IMR-90 (cell line): ENCODE data around the gene COL23A1. TPM values are rescaled to one million over a fixed set of nuclear protein-coding genes. Genes with fewer than 3 reads are reported as not detected.

Source experiments
- ATAC-seq: fragments of 200-7000 bp; cut with Tn5 transposase; 2 replicates; pipeline ENCODE4 v1.9.1; 2020; ENCODE audit warnings: low read depth, mild to moderate bottlenecking, moderate library complexity
- BruUV-seq: library from RNA; stranded (reverse); fragments of 400-500 nt; replicated peaks from 2 replicates; lab custom pipeline; 2021; lab: Mats Ljungman, UMichigan
- CTCF ChIA-PET: fragments of 300-600 bp; formaldehyde crosslinking; extraction: SDS; loops from one replicate; lab custom pipeline; 2021; ENCODE audit warnings: antibody characterized with exemption; lab: Yijun Ruan, JAX
- POLR2A ChIA-PET: fragments of 300-600 bp; sonication (Branson Sonifier 250); formaldehyde crosslinking; loops from one replicate; lab custom pipeline; 2022; ENCODE audit warnings: antibody characterized with exemption; ENCODE audit not compliant: unreplicated experiment; lab: Charles Lee
- DNase-seq: peaks from one replicate; pipeline ENCODE4 v3.0.0; 2013
- H2AFZ ChIP-seq: replicated peaks from 2 replicates; pipeline ENCODE3; 2013; ENCODE audit warnings: low read length, mild to moderate bottlenecking; ENCODE audit not compliant: poor library complexity
- H2AK5ac ChIP-seq: 2 replicates; pipeline ENCODE4 v1.6.1; 2013; ENCODE audit warnings: low read depth, low read length, inconsistent platforms
- H2AK9ac ChIP-seq: replicated peaks from 2 replicates; pipeline ENCODE3; 2013; ENCODE audit warnings: mild to moderate bottlenecking, low read depth, low read length, moderate library complexity; ENCODE audit not compliant: poor library complexity
- H2BK120ac ChIP-seq: 2 replicates; pipeline ENCODE4 v1.6.1; 2013; ENCODE audit warnings: low read depth, low read length, inconsistent platforms
- H2BK15ac ChIP-seq: 3 replicates; pipeline ENCODE4 v1.6.1; 2013; ENCODE audit warnings: low read depth, low read length, inconsistent platforms
- H2BK20ac ChIP-seq: 2 replicates; pipeline ENCODE4 v1.6.1; 2013; ENCODE audit warnings: low read depth, mild to moderate bottlenecking, inconsistent platforms, low read length, moderate library complexity
- H2BK5ac ChIP-seq: 2 replicates; pipeline ENCODE4 v1.6.1; 2013; ENCODE audit warnings: mild to moderate bottlenecking, low read depth, low read length, inconsistent platforms; ENCODE audit not compliant: poor library complexity, severe bottlenecking
- H3K14ac ChIP-seq: replicated peaks from 2 replicates; pipeline ENCODE4 v1.6.1; 2013; ENCODE audit warnings: low read depth, low read length, inconsistent platforms
- H3K18ac ChIP-seq: 2 replicates; pipeline ENCODE4 v1.6.1; 2013; ENCODE audit warnings: low read depth, low read length, control low read depth
- H3K23ac ChIP-seq: 2 replicates; pipeline ENCODE4 v1.6.1; 2013; ENCODE audit warnings: low read depth, low read length, inconsistent platforms
- H3K27ac ChIP-seq: 2 replicates; pipeline ENCODE4 v1.5.1; 2013; ENCODE audit warnings: mild to moderate bottlenecking, control low read depth, low read length; ENCODE audit not compliant: insufficient read depth
- H3K27me3 ChIP-seq: 2 replicates; pipeline ENCODE4 v1.6.1; 2013; ENCODE audit warnings: low read length; ENCODE audit not compliant: control insufficient read depth, insufficient read depth
- H3K36me3 ChIP-seq: 2 replicates; pipeline ENCODE4 v1.6.1; 2013; ENCODE audit warnings: low read length, mixed read lengths; ENCODE audit not compliant: control insufficient read depth, insufficient read depth
- H3K4ac ChIP-seq: 2 replicates; pipeline ENCODE4 v1.6.1; 2013; ENCODE audit warnings: low read depth, low read length, inconsistent platforms
- H3K4me1 ChIP-seq: 2 replicates; pipeline ENCODE4 v1.6.1; 2013; ENCODE audit warnings: low read length, mixed read lengths; ENCODE audit not compliant: control insufficient read depth, insufficient read depth
- H3K4me2 ChIP-seq: 2 replicates; pipeline ENCODE4 v1.6.1; 2013; ENCODE audit warnings: low read depth, mild to moderate bottlenecking, control low read depth, low read length, moderate library complexity
- H3K4me3 ChIP-seq: 2 replicates; pipeline ENCODE4 v1.5.1; 2013; ENCODE audit warnings: low read depth, mild to moderate bottlenecking, control low read depth, low read length, moderate library complexity; ENCODE audit not compliant: insufficient read depth
- H3K56ac ChIP-seq: 2 replicates; pipeline ENCODE4 v1.6.1; 2013; ENCODE audit warnings: low read length, inconsistent platforms; ENCODE audit not compliant: insufficient read depth; ENCODE audit errors: extremely low read depth
- H3K79me1 ChIP-seq, 2 experiments: 2 replicates each; pipeline ENCODE4 v1.6.1; 2013; ENCODE audit warnings: low read length in 2 of 2, inconsistent platforms in 1 of 2, low read depth in 1 of 2
- H3K9ac ChIP-seq: 2 replicates; pipeline ENCODE4 v1.6.1; 2013; ENCODE audit warnings: low read depth, low read length, control low read depth
- H3K9me1 ChIP-seq: 2 replicates; pipeline ENCODE4 v1.6.1; 2013; ENCODE audit warnings: low read length, inconsistent platforms; ENCODE audit not compliant: insufficient read depth
- H3K9me3 ChIP-seq: 2 replicates; pipeline ENCODE4 v1.6.1; 2013; ENCODE audit warnings: low read length; ENCODE audit not compliant: control insufficient read depth, insufficient read depth
- H4K20me1 ChIP-seq: 2 replicates; pipeline ENCODE4 v1.6.1; 2013; ENCODE audit warnings: low read length, inconsistent platforms; ENCODE audit not compliant: insufficient read depth
- H4K5ac ChIP-seq: 2 replicates; pipeline ENCODE4 v1.6.1; 2013; ENCODE audit warnings: mild to moderate bottlenecking, low read depth, low read length, control low read depth
- H4K8ac ChIP-seq, 2 experiments: 2 replicates each; pipeline ENCODE4 v1.6.1; 2013; ENCODE audit warnings: low read depth in 2 of 2, low read length in 2 of 2, control low read depth in 1 of 2, inconsistent platforms in 1 of 2
- H4K91ac ChIP-seq: 2 replicates; pipeline ENCODE4 v1.6.1; 2013; ENCODE audit warnings: low read depth, low read length, inconsistent platforms; ENCODE audit not compliant: insufficient read depth
- CEBPB ChIP-seq: IDR thresholded peaks from 2 replicates; pipeline ENCODE4 v1.6.1; 2012; ENCODE audit warnings: low read depth, low read length, improper control_type of control experiment
- POLR2A ChIP-seq: IDR thresholded peaks from 2 replicates; pipeline ENCODE4 v1.6.1; 2012; ENCODE audit warnings: mild to moderate bottlenecking, low read depth, low read length
- WGBS, 2 experiments: methylation state at CpG; one replicate each; pipeline versions ENCODE4 v1.1.5 to v1.1.7; 2013; ENCODE audit warnings: missing lambda C conversion rate in 2 of 2; ENCODE audit not compliant: insufficient read length in 1 of 2; ENCODE audit errors: extremely low coverage in 2 of 2; 5-methylcytosine and 5-hydroxymethylcytosine counted together
- dilution Hi-C: fragments of 300-500 bp; cut with HindIII; formaldehyde crosslinking; loops from one replicate; pipeline ENCODE4 v1.14.3; 2018; ENCODE audit warnings: low sequenced_read_pairs; ENCODE audit not compliant: unreplicated experiment
- in situ Hi-C: fragments of 300-500 bp; cut with MboI; formaldehyde crosslinking; loops from 3 replicates; pipeline ENCODE4 v1.14.3; 2019; ENCODE audit warnings: low sequenced_read_pairs, inconsistent platforms, mixed read lengths
- intact Hi-C: fragments of 100-400 bp; cut with micrococcal nuclease; formaldehyde crosslinking; loops from 2 replicates; pipeline ENCODE4 v1.10.0; 2022
- polyA plus RNA-seq, 3 experiments: library from polyadenylated mRNA; depleted of rRNA; stranded (reverse); fragments of >200 nt; gene quantifications; 2 replicates each; pipeline ENCODE4 v1.2.3, GENCODE V29; 2012; ENCODE audit warnings: low replicate concordance in 1 of 3
- total RNA-seq: library from RNA; depleted of rRNA; stranded (reverse); fragments of >200 nt; gene quantifications from 2 replicates; pipeline ENCODE4 v1.2.3, GENCODE V29; 2012

The COL23A1 gene
- total and polyA plus RNA-seq, 2 of the 4 experiments (the other 2 are of a cell fraction): not detected

- dilution Hi-C loops (no loop called here), intact Hi-C loops (no loop called here), in situ Hi-C loops (no loop called here)
- 75% methylated on average over 4 of the region's 23 CpGs; no CpG with 5 or more reads in 1 of the 2 experiments for WGBS, 2 experiments
- BruUV-seq: no TSS peak
- TF ChIP-seq POLR2A: no peak
- TF ChIP-seq CEBPB: no peak
- Histone ChIP-seq H3K14ac (no peak overlapping the region), H3K18ac (no peak overlapping the region), H2BK5ac (no peak overlapping the region), H3K4me1 (no peaks in the 10 kb centered on the region), H3K56ac (no peak overlapping the region), H4K91ac (no peak overlapping the region), H3K79me1 (no peaks in the 10 kb centered on the region), H3K9ac (no peak overlapping the region), H3K23ac (no peak overlapping the region), H2BK15ac (no peak overlapping the region), H2BK20ac (no peak overlapping the region), H3K4me3 (no peak overlapping the region), H4K20me1 (no peaks in the 10 kb centered on the region), H2AK9ac (no peak overlapping the region), H3K4ac (no peak overlapping the region), H2AFZ (no peak overlapping the region), H2BK120ac (no peak overlapping the region), H3K27me3 (no peaks in the 10 kb centered on the region), H3K9me3 (peaks cover 21% of the 10 kb centered on the region), H4K5ac (no peak overlapping the region), H3K4me2 (no peak overlapping the region), H3K9me1 (no peaks in the 10 kb centered on the region), H2AK5ac (no peak overlapping the region), H4K8ac (no peak overlapping the region), H3K36me3 (no peaks in the 10 kb centered on the region), H3K27ac (no peak overlapping the region)
- POLR2A ChIA-PET: no interaction called here
- ATAC-seq (no peak), DNase-seq (no peak)
- CTCF ChIA-PET: no interaction called here
Measured at GRCh38 chr5:178561746-178562264, 28.4 kb downstream of the COL23A1 start.
